Measurements from ENCODE around the gene PSME2. TPM values are rescaled to one million over a fixed set of nuclear protein-coding genes. Genes with fewer than 3 reads are reported as not detected.

The PSME2 gene
- total and polyA plus RNA-seq, 10 of the 15 experiments (the other 5 are each of a cell fraction or from before 2014, with no cell fraction given): 510 to 3,542 (median 913) TPM

DNA sequence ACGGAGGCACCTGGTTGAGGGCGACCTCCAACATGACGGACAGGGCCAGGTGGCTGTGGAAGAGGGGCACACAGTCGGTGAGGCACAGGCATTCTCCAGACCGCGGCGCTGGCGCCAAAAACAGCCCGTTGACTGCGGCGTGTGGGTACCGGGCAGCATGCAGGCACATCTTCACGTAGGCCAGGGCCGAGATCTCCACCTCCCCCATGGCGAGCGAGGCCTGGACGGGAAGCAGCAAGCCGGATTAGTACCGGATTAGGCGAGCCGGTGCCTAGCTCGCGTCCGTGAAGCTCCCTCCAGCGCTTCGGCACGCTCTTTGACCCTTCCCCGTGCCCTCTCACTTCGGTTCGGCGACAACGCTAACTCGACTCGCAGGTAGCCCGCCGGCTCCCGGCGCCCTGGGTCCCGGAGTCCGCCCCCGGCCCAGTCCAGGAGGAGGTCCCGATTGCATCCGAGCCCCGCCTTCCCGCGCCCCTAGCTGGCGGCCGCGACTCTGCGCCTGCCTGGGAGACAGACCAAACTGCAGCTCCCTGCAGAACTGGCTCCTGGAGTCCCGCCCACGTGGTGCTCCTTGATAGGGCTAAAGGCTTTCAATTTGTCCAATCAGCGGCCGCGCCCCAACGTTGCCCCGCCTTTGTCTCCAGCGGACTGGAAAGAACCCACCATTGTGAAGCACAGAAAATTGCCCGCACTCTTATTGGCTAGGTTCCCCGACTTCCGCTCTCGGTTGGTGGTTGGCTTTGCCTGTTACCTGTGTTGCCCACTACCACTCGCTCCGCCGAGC is 5.1 kb downstream of the PSME2 start, which contains the start of gene EMC9 (continued):
- TF ChIP-seq EZH2 (IDR thresholded peaks at IDR 0.05; ENCODE audit: borderline replicate concordance, control insufficient read depth, low read depth, low read length) (no peak), SMARCA5 (IDR thresholded peaks at IDR 0.05) (peak; percentile 84; the same call in 1 of the 2 replicates), TARDBP (IDR thresholded peaks at IDR 0.05; ENCODE audit: borderline replicate concordance) (peak; percentile 30; the same call in 1 of the 2 replicates), ZNF217 (IDR thresholded peaks at IDR 0.05) (no peak), SUZ12 (IDR thresholded peaks at IDR 0.05; ENCODE audit: unreplicated experiment) (no peak)
- TF ChIP-seq, protein P1, sequence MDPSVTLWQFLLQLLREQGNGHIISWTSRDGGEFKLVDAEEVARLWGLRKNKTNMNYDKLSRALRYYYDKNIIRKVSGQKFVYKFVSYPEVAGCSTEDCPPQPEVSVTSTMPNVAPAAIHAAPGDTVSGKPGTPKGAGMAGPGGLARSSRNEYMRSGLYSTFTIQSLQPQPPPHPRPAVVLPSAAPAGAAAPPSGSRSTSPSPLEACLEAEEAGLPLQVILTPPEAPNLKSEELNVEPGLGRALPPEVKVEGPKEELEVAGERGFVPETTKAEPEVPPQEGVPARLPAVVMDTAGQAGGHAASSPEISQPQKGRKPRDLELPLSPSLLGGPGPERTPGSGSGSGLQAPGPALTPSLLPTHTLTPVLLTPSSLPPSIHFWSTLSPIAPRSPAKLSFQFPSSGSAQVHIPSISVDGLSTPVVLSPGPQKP (IDR thresholded peaks at IDR 0.05; ENCODE audit: low read depth, low read length): peak; percentile 36; the same call in 1 of the 2 replicates

DNA sequence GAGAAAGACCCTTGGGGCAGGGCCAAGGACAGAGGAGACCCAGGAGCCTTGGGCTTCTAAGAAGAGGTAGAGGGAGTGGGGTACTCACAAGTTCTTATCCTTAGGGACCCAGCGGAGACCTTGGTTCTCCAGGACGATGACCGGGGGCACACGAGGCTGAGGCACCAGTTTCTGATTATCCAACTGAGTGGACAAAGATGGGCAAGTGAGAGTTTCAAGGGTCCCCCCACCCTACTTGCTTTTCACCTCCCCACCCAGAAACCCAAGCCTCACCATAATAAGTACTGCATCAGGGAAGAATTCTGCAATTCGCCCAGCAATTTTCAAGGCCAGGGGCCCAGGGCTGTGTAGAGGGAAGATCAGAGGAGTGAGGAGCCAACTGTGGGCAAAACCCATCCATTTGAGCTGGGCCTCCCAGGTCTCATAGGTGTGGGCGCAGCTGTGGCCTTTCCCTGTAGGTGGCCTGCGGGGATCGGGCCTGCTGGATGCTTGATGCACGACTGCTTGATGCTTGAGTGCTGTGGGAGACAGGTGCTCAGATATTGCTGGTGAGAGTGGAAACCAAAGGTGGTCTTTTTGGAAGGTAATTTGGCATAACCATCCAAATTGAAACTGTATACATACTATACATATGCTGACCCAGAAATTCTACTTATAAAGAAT is 7.0 kb downstream of the PSME2 start:
- Histone ChIP-seq H3K4me3 (peak overlapping the region; percentile 68), H3K79me2 (ENCODE audit: control insufficient read depth, insufficient read depth, low read length) (peaks cover 66% of the 10 kb centered on the region), H3K4me1 (ENCODE audit: control insufficient read depth, insufficient read depth, low read length) (peaks cover 43% of the 10 kb centered on the region), H3K9me3 (replicated peaks; ENCODE audit: control insufficient read depth, insufficient read depth, low read length) (no peaks in the 10 kb centered on the region), H3K4me2 (ENCODE audit: control insufficient read depth, insufficient read depth) (peak overlapping the region; percentile 91), H3K27ac (ENCODE audit: control insufficient read depth, insufficient read depth) (0 out of 2 replicates have a peak overlapping the region, but pooled peaks have one; percentile 6), H3K9ac (ENCODE audit: control insufficient read depth, insufficient read depth, low read length) (peak overlapping the region; percentile 52; the same call in 1 of the 2 replicates), H3K27me3 (replicated peaks in 1 of 2; ENCODE audit: control insufficient read depth in 2 of 2, insufficient read depth in 2 of 2, low read length in 1 of 2) (no peaks in the 10 kb centered on the region), H3K36me3 (ENCODE audit: control insufficient read depth in 2 of 2, insufficient read depth in 2 of 2, low read length in 1 of 2) (peaks cover 12 to 28% of the 10 kb centered on the region in 2 experiments), H4K20me1 (ENCODE audit: control insufficient read depth, insufficient read depth) (no peaks in the 10 kb centered on the region), H2AFZ (ENCODE audit: control insufficient read depth, low read depth, low read length) (no peak overlapping the region)
- SMC1A ChIA-PET (ENCODE audit: uncharacterized antibody, unreplicated experiment): interaction anchor here (1.1 to 7.7 kb wide), 5 partner anchors 9 to 30 kb away, joined by 4 to 70 read pairs (median 21); partner anchors contain the start of genes DCAF11, IRF9 and NRL
- WGBS (ENCODE audit: insufficient coverage, insufficient replicate concordance, low lambda C conversion rate, missing lambda C conversion rate): 47% methylated on average over 9 of the region's 9 CpGs
- RAD21 ChIA-PET (ENCODE audit: unreplicated experiment): interaction anchor here (1.0 to 6.8 kb wide), 4 partner anchors 21 to 43 kb away, joined by 4 to 69 read pairs (median 7); partner anchors contain the start of genes DCAF11, IRF9 and NRL
- in situ Hi-C loops (cut with MboI): no loop called here
- CTCF ChIA-PET: interaction anchor here (1.3 to 4.9 kb wide), 3 partner anchors 9 to 23 kb away, joined by 4 to 39 read pairs (median 34); partner anchors contain the start of genes DCAF11, IRF9 and NRL
- TF ChIP-seq POLR2AphosphoS5 (IDR thresholded peaks at IDR 0.05; ENCODE audit: low read length): peak; percentile 19; the same call in 1 of the 2 replicates
- no peak for TF ChIP-seq PAX5 (IDR thresholded peaks at IDR 0.05; ENCODE audit: borderline replicate concordance, low read depth, low read length)
- TF ChIP-seq, protein P2, sequence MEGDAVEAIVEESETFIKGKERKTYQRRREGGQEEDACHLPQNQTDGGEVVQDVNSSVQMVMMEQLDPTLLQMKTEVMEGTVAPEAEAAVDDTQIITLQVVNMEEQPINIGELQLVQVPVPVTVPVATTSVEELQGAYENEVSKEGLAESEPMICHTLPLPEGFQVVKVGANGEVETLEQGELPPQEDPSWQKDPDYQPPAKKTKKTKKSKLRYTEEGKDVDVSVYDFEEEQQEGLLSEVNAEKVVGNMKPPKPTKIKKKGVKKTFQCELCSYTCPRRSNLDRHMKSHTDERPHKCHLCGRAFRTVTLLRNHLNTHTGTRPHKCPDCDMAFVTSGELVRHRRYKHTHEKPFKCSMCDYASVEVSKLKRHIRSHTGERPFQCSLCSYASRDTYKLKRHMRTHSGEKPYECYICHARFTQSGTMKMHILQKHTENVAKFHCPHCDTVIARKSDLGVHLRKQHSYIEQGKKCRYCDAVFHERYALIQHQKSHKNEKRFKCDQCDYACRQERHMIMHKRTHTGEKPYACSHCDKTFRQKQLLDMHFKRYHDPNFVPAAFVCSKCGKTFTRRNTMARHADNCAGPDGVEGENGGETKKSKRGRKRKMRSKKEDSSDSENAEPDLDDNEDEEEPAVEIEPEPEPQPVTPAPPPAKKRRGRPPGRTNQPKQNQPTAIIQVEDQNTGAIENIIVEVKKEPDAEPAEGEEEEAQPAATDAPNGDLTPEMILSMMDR (IDR thresholded peaks at IDR 0.05 in 2 of 3, conservative IDR thresholded peaks at IDR 0.05 in 1 of 3; ENCODE audit: control insufficient read depth in 2 of 3, extremely low read depth in 1 of 3, insufficient read depth in 1 of 3, low read depth in 3 of 3, low read length in 3 of 3): peak in 1 of 3 experiments; percentile 7; a peak in 1 of 6 replicates
- TF ChIP-seq, protein P3, sequence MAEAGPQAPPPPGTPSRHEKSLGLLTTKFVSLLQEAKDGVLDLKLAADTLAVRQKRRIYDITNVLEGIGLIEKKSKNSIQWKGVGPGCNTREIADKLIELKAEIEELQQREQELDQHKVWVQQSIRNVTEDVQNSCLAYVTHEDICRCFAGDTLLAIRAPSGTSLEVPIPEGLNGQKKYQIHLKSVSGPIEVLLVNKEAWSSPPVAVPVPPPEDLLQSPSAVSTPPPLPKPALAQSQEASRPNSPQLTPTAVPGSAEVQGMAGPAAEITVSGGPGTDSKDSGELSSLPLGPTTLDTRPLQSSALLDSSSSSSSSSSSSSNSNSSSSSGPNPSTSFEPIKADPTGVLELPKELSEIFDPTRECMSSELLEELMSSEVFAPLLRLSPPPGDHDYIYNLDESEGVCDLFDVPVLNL (IDR thresholded peaks at IDR 0.05; ENCODE audit: low read depth, low read length): no peak
- TF ChIP-seq PAX8 (IDR thresholded peaks at IDR 0.05): no peak
- peak; percentile 24; the same call in 1 of the 2 replicates for TF ChIP-seq POLR2A (IDR thresholded peaks at IDR 0.05; ENCODE audit: low read depth, low read length)
- no peak for TF ChIP-seq ESRRA (IDR thresholded peaks at IDR 0.05; ENCODE audit: low read length)
- no peak for TF ChIP-seq IRF4 (IDR thresholded peaks at IDR 0.05; ENCODE audit: low read depth, low read length)
- intact Hi-C loops (cut with micrococcal nuclease; ENCODE audit: unreplicated experiment): no loop called here
- DNase-seq (ENCODE audit: low read depth, low spot score) (no peak), FAIRE-seq (no peak), ATAC-seq (no peak)
- BruUV-seq (replicated peaks): no TSS peak
- POLR2A ChIA-PET: interaction anchor here (1.0 to 11.6 kb wide), 4 partner anchors 8 to 31 kb away, joined by 3 to 276 read pairs (median 80); partner anchors contain the start of genes DCAF11, IRF9, NRL and PSME2
